ENCODE measurements around the gene UNC13C. TPM values are rescaled to one million over a fixed set of nuclear protein-coding genes. Genes with fewer than 3 reads are reported as not detected.

Gene UNC13C
- total RNA-seq, 4 donors from 2014 or later: 0.21 to 16.8 TPM; not detected in 2

DNA sequence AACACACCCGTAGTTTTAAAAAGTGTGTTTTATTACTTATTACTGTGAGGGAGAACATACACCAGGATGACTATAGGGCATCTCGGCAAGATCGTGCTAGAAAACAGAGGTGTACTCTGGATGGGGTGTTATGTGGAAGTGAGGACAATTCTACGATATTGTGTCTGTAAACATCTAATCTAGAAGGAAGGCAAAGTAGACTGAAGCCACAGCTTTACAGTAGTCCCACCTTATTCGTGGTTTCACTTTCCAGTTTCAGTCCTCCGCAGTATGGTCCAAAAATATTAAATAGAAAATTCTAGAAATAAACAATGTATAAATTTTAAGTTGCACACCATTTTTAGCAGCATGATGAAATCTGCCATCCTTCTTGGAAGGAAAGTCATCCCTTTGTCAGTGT lies 277.9 kb downstream of the UNC13C start:
- no peak overlapping the region for H3K27ac ChIP-seq
- TF ChIP-seq, protein P1, sequence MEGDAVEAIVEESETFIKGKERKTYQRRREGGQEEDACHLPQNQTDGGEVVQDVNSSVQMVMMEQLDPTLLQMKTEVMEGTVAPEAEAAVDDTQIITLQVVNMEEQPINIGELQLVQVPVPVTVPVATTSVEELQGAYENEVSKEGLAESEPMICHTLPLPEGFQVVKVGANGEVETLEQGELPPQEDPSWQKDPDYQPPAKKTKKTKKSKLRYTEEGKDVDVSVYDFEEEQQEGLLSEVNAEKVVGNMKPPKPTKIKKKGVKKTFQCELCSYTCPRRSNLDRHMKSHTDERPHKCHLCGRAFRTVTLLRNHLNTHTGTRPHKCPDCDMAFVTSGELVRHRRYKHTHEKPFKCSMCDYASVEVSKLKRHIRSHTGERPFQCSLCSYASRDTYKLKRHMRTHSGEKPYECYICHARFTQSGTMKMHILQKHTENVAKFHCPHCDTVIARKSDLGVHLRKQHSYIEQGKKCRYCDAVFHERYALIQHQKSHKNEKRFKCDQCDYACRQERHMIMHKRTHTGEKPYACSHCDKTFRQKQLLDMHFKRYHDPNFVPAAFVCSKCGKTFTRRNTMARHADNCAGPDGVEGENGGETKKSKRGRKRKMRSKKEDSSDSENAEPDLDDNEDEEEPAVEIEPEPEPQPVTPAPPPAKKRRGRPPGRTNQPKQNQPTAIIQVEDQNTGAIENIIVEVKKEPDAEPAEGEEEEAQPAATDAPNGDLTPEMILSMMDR (IDR thresholded peaks at IDR 0.05): no peak
- TF ChIP-seq POLR2A (IDR thresholded peaks at IDR 0.05): no peak
- intact Hi-C loops (cut with DNase I; ENCODE audit: low total_unique reads): loop anchor here (10.0 kb wide), 1 partner anchor 61 kb away; no protein-coding TSS in a partner anchor
- no peak for DNase-seq
- H3K9me3 ChIP-seq: no peaks in the 10 kb centered on the region
- H3K4me3 ChIP-seq: no peak overlapping the region
- no peaks in the 10 kb centered on the region for H3K27me3 ChIP-seq
- H3K4me1 ChIP-seq: no peaks in the 10 kb centered on the region
- no peaks in the 10 kb centered on the region for H3K36me3 ChIP-seq

DNA sequence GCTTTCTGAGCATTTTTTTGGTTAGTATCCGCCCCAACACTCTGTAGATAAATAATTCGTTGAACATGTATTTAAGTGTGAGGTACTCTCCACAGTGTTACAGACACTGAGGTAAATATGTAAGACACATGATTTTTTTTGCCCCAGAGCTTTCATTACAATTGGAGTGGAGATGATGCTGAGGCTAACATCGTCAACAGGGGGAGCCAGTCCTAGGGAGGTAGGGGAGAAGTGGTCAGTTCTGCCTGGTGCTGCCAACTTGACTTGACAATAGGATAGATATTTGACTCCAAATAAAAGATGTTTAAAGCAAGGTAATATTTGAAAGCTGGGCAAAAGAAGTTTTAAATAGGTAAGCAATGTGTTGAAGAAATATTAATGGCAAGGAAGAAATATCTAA lies 295.7 kb downstream of the UNC13C start:
- H3K9me3 ChIP-seq: no peaks in the 10 kb centered on the region
- no peak for DNase-seq
- no peak overlapping the region for H3K4me3 ChIP-seq
- intact Hi-C loops (cut with DNase I; ENCODE audit: low total_unique reads): no loop called here
- H3K4me1 ChIP-seq: no peaks in the 10 kb centered on the region
- no peaks in the 10 kb centered on the region for H3K36me3 ChIP-seq
- no peak for TF ChIP-seq POLR2A (IDR thresholded peaks at IDR 0.05)
- TF ChIP-seq, protein P1 (IDR thresholded peaks at IDR 0.05): no peak
- no peaks in the 10 kb centered on the region for H3K27me3 ChIP-seq
- H3K27ac ChIP-seq: no peak overlapping the region

DNA sequence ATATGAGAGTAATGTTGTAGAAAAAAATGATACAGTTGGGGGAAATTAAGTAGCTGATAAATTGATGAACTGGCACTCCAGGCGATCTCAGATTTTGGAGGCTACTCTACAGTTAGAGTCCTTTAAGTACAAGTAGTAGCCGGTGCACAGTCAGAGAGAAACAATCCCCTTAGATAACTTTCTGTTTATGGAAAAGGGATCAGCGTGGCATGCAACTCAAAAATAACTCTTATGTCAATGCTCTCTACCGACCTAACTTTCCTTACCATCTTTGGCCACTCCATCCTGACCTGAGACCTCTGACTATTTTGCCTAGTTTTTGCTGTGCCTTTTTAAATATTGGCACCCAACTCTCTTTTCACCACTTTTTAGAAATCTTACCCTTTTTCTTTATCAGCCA lies 299.6 kb downstream of the UNC13C start:
- no peaks in the 10 kb centered on the region for H3K9me3 ChIP-seq
- no peaks in the 10 kb centered on the region for H3K27me3 ChIP-seq
- intact Hi-C loops (cut with DNase I; ENCODE audit: low total_unique reads): no loop called here
- no peak for TF ChIP-seq POLR2A (IDR thresholded peaks at IDR 0.05)
- TF ChIP-seq, protein P1 (IDR thresholded peaks at IDR 0.05): no peak
- no peak for DNase-seq
- H3K4me3 ChIP-seq: no peak overlapping the region
- no peaks in the 10 kb centered on the region for H3K4me1 ChIP-seq
- H3K27ac ChIP-seq: no peak overlapping the region
- no peaks in the 10 kb centered on the region for H3K36me3 ChIP-seq

DNA sequence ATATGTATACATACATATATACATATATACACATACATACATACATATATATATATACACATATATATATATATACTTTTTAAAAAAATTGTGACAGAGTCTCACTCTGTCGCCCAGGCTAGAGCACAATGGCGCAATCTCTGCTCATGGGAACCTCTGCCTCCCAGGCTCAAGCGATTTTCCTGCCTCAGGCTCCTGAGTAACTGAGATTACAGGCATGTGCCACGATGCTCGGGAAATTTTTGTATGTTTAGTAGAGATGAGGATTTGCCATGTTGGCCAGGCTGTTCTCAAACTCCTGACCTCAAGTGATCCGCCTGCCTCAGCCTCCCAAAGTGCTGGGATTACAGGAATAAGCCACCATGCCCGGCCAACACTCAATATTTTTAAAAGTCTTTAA lies 302.5 kb downstream of the UNC13C start:
- no peaks in the 10 kb centered on the region for H3K27me3 ChIP-seq
- H3K27ac ChIP-seq: no peak overlapping the region
- H3K36me3 ChIP-seq: no peaks in the 10 kb centered on the region
- no peak for DNase-seq
- intact Hi-C loops (cut with DNase I; ENCODE audit: low total_unique reads): no loop called here
- H3K4me1 ChIP-seq: no peaks in the 10 kb centered on the region
- H3K9me3 ChIP-seq: no peaks in the 10 kb centered on the region
- no peak overlapping the region for H3K4me3 ChIP-seq
- TF ChIP-seq POLR2A (IDR thresholded peaks at IDR 0.05): no peak
- TF ChIP-seq, protein P1 (IDR thresholded peaks at IDR 0.05): no peak

DNA sequence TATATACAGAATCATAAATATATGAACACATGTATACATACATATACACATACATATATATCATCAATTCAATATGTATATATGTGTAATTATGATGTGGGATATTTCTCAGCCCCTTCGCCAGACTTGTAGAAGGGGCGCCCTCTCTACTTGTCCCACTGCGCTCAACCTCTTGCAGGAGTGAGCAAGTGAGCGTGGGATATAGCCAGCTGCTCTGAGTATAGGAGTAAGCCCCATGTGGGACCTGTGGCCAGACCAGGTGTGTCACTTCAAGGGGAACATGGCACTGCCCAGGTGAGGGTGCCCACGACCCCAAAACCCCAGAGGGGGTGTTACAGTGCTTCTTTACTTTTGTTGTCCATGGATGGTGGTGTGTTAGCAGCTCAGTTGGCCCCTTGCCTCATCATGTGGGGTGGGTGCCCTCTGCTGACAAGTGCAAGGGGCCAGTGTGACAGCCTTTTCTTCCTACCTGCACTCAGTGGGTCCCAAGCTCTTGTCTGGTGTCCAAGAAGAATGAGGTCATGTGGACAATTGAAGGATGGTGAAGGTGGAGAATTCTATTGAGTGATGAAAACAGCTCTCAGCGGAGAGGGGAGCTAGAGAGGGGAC lies 304.1 kb downstream of the UNC13C start:
- TF ChIP-seq, protein P1 (IDR thresholded peaks at IDR 0.05): no peak
- no peak for TF ChIP-seq POLR2A (IDR thresholded peaks at IDR 0.05)

More for the DNA sequence above, 304.1 kb downstream of the UNC13C start:
- H3K4me3 ChIP-seq: no peak overlapping the region
- intact Hi-C loops (cut with DNase I; ENCODE audit: low total_unique reads): no loop called here
- H3K27me3 ChIP-seq: no peaks in the 10 kb centered on the region
- no peak for DNase-seq
- H3K36me3 ChIP-seq: no peaks in the 10 kb centered on the region
- no peaks in the 10 kb centered on the region for H3K4me1 ChIP-seq
- no peak overlapping the region for H3K27ac ChIP-seq
- H3K9me3 ChIP-seq: no peaks in the 10 kb centered on the region
